Upper lobe of right lung (tissue), 1 donor: Measurements from ENCODE around the gene BNIP3. TPM values are rescaled to one million over a fixed set of nuclear protein-coding genes. Genes with fewer than 3 reads are reported as not detected.
A peak's percentile ranks its signal among the peaks of the same experiment; 100 is the strongest.
"Not testable (repeated sequence)": the region's sequence is repeated elsewhere in the genome, so short reads cannot be mapped to it uniquely, and the experiment has no call there.

ENCODE experiments used
- ATAC-seq: fragments of 200-7000 bp; cut with Tn5 transposase; one replicate; pipeline ENCODE4 v1.9.1; 2020; ENCODE audit warnings: mild to moderate bottlenecking, moderate library complexity
- DNase-seq: peaks from one replicate; pipeline ENCODE4 v3.0.0-alpha.2; 2020
- H3K27ac ChIP-seq: fragments of 200-600 bp; one replicate; pipeline ENCODE4 v1.8.0; 2022
- H3K27me3 ChIP-seq: fragments of 200-600 bp; one replicate; pipeline ENCODE4 v1.8.0; 2022; ENCODE audit warnings: mild to moderate bottlenecking
- H3K36me3 ChIP-seq: fragments of 200-600 bp; one replicate; pipeline ENCODE4 v1.8.0; 2022
- H3K4me1 ChIP-seq: fragments of 200-600 bp; one replicate; pipeline ENCODE4 v1.8.0; 2022
- H3K4me3 ChIP-seq: fragments of 200-600 bp; one replicate; pipeline ENCODE4 v1.8.0; 2022; ENCODE audit warnings: mild to moderate bottlenecking
- H3K9me3 ChIP-seq: fragments of 200-600 bp; one replicate; pipeline ENCODE4 v1.8.0; 2022
- intact Hi-C: fragments of 100-400 bp; cut with DNase I; formaldehyde crosslinking; loops from one replicate; pipeline ENCODE4 v1.11.0; 2022
- total RNA-seq: library from RNA; stranded (reverse); fragmentation: NEBNext Ultra II Directional; extraction: Animal tissue kit (Norgen Biotek cat#: 25700); gene quantifications from one replicate; pipeline ENCODE4 v1.2.1, GENCODE V29; 2021
- TF ChIP-seq, protein P1 (sequence below): fragments of 200-600 bp; IDR thresholded peaks from one replicate; pipeline ENCODE4 v1.8.0; 2022; ENCODE audit warnings: antibody characterized with exemption
- donor health status: DM: no; HTN: yes; CAD: no; lungs with severe emphysema.

Gene BNIP3
- total RNA-seq, 1 donor from 2014 or later: 38.2 TPM

GRCh38 chr10:131996466-131997365 is 15.0 kb upstream of the BNIP3 start:
- Histone ChIP-seq H3K27me3 (no peaks in the 10 kb centered on the region), H3K9me3 (no peaks in the 10 kb centered on the region), H3K27ac (peak overlapping the region; percentile 93), H3K4me3 (peak overlapping the region; percentile 2), H3K4me1 (peaks cover 33% of the 10 kb centered on the region), H3K36me3 (no peaks in the 10 kb centered on the region)
- peak; percentile 77 for DNase-seq
- peak; percentile 57 for ATAC-seq
- intact Hi-C loops: no loop called here
- TF ChIP-seq, protein P1, sequence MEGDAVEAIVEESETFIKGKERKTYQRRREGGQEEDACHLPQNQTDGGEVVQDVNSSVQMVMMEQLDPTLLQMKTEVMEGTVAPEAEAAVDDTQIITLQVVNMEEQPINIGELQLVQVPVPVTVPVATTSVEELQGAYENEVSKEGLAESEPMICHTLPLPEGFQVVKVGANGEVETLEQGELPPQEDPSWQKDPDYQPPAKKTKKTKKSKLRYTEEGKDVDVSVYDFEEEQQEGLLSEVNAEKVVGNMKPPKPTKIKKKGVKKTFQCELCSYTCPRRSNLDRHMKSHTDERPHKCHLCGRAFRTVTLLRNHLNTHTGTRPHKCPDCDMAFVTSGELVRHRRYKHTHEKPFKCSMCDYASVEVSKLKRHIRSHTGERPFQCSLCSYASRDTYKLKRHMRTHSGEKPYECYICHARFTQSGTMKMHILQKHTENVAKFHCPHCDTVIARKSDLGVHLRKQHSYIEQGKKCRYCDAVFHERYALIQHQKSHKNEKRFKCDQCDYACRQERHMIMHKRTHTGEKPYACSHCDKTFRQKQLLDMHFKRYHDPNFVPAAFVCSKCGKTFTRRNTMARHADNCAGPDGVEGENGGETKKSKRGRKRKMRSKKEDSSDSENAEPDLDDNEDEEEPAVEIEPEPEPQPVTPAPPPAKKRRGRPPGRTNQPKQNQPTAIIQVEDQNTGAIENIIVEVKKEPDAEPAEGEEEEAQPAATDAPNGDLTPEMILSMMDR: no peak

- DNase-seq (no peak), ATAC-seq (no peak)
- Histone ChIP-seq H3K27me3 (no peaks in the 10 kb centered on the region), H3K4me1 (peaks cover 30% of the 10 kb centered on the region), H3K27ac (no peak overlapping the region), H3K9me3 (no peaks in the 10 kb centered on the region), H3K36me3 (no peaks in the 10 kb centered on the region), H3K4me3 (no peak overlapping the region)
- intact Hi-C loops: no loop called here
- TF ChIP-seq, protein P1: no peak
These were observed 12.7 kb upstream of the BNIP3 start for GRCh38 chr10:131994435-131994834.

GRCh38 chr10:131993275-131993674 is 11.6 kb upstream of the BNIP3 start:
- intact Hi-C loops: no loop called here
- Histone ChIP-seq H3K4me3 (no peak overlapping the region), H3K4me1 (peaks cover 19% of the 10 kb centered on the region), H3K27ac (no peak overlapping the region), H3K36me3 (no peaks in the 10 kb centered on the region), H3K9me3 (no peaks in the 10 kb centered on the region), H3K27me3 (no peaks in the 10 kb centered on the region)
- ATAC-seq (no peak), DNase-seq (no peak)
- TF ChIP-seq, protein P1: no peak

DNA sequence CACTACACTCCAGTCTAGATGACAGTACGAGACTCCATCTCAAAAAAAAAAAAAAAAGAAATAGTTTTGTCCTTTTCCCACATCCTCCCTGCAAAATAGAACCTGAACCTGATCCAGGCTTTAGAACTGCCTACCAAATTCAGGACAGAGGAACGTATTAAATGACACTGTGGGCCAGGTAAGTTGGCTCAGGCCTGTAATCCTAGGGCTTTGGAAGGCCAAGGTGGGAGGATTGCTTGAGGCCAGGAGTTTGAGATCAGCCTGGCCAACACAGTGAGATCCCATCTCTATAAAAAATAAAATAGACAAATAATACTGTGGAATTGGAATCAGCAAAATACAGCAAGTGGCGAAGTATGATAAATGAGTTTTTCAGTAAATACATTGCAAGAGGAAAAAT is 10.0 kb upstream of the BNIP3 start:
- H3K9me3 ChIP-seq: no peaks in the 10 kb centered on the region
- no peak overlapping the region for H3K4me3 ChIP-seq
- no peak overlapping the region for H3K27ac ChIP-seq
- no peaks in the 10 kb centered on the region for H3K36me3 ChIP-seq
- intact Hi-C loops: no loop called here
- H3K4me1 ChIP-seq: peaks cover 6% of the 10 kb centered on the region
- no peaks in the 10 kb centered on the region for H3K27me3 ChIP-seq
- DNase-seq: no peak
- ATAC-seq: no peak
- TF ChIP-seq, protein P1: no peak

GRCh38 chr10:131987786-131988185 is 6.1 kb upstream of the BNIP3 start:
- ATAC-seq, H3K9me3 ChIP-seq, H3K27me3 ChIP-seq, DNase-seq, H3K4me1 ChIP-seq, H3K4me3 ChIP-seq, intact Hi-C loops, H3K36me3 ChIP-seq, H3K27ac ChIP-seq: not testable (repeated sequence)

DNA sequence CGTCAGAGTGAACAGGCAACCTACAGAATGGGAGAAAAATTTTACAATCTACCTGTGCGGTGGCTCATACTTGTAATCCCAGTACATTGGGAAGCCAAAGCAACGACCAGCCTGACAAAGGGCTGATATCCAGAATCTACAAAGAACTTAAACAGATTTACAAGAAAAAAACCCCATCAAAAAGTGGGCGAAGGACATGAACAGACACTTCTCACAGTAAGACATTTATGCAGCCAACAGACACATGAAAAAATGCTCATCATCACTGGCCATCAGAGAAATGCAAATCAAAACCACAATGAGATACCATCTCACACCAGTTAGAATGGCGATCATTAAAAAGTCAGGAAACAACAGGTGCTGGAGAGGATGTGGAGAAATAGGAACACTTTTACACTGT is 5.6 kb upstream of the BNIP3 start:
- H3K4me3 ChIP-seq, intact Hi-C loops, ATAC-seq, H3K9me3 ChIP-seq, DNase-seq, H3K4me1 ChIP-seq, H3K27ac ChIP-seq, H3K36me3 ChIP-seq, H3K27me3 ChIP-seq: not testable (repeated sequence)

GRCh38 chr10:131986851-131987250 is 5.1 kb upstream of the BNIP3 start:
- ATAC-seq, H3K27me3 ChIP-seq, H3K36me3 ChIP-seq, intact Hi-C loops, H3K4me3 ChIP-seq, H3K9me3 ChIP-seq, DNase-seq, H3K27ac ChIP-seq, H3K4me1 ChIP-seq: not testable (repeated sequence)
